Measurements from ENCODE around the gene RPL18A.
A peak's percentile ranks its signal among the peaks of the same experiment; 100 is the strongest.
"Not testable (repeated sequence)": the region's sequence is repeated elsewhere in the genome, so short reads cannot be mapped to it uniquely, and the experiment has no call there.

The RPL18A gene

DNA sequence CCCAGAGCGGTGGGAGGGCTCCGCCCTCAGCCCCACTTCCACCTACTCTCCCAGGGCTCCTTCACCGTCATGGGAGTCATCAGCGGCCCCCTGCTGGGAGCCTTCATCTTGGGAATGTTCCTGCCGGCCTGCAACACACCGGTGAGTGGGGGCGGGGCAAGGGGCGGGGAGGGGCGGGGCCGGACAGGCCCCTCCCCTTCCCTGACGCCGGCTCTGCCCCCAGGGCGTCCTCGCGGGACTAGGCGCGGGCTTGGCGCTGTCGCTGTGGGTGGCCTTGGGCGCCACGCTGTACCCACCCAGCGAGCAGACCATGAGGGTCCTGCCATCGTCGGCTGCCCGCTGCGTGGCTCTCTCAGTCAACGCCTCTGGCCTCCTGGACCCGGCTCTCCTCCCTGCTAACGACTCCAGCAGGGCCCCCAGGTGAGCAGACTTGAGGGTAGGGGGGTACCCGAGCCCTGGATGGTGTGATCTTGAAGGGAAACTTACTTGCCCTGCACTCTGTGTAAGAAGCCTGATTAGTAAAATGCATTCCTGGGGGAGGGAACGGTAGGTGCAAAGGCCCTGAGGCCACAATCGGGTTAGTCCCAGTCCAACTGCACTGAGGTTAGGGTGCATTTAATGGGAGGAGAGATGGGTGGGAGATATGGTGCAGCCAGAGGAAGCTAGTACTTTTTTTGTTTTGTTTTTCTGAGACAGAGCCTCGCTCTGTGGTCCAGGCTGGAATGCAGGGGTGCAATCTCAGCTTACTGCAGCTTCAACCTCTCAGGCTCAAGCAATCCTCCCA lies 24.1 kb downstream of the RPL18A start:
- no peak overlapping the region for H2BK120ac ChIP-seq (ENCODE audit: low read depth, low read length)
- H3K27ac ChIP-seq (ENCODE audit: low read depth, low read length), result no peak overlapping the region
- H3K9ac ChIP-seq (ENCODE audit: low read length), result no peak overlapping the region
- no peak overlapping the region for H2AK5ac ChIP-seq (ENCODE audit: low read length)
- H3K4ac ChIP-seq (ENCODE audit: low read depth, low read length), result no peak overlapping the region
- no peaks in the 10 kb centered on the region for H3K36me3 ChIP-seq (ENCODE audit: control insufficient read depth, insufficient read depth, low read length)
- H3K4me2 ChIP-seq (ENCODE audit: low read length), result no peak overlapping the region
- H3K27me3 ChIP-seq (ENCODE audit: insufficient read depth, low read length, poor library complexity), result no peaks in the 10 kb centered on the region
- no peaks in the 10 kb centered on the region for H3K79me2 ChIP-seq (ENCODE audit: control insufficient read depth, insufficient read depth, low read length)
- H3K56ac ChIP-seq (ENCODE audit: low read length), result no peak overlapping the region
- no peak overlapping the region for H2BK15ac ChIP-seq (replicated peaks; ENCODE audit: low read depth)
- no peaks in the 10 kb centered on the region for H3K79me1 ChIP-seq (ENCODE audit: low read length)
- H3K23ac ChIP-seq (ENCODE audit: low read length), result no peak overlapping the region
- DNase-seq, result no peak
- no peak overlapping the region for H3K18ac ChIP-seq (ENCODE audit: low read length)
- no CpG with 5 or more reads among the region's 33 CpGs for WGBS (ENCODE audit: extremely low coverage, insufficient coverage, low lambda C conversion rate)
- H3K4me1 ChIP-seq (ENCODE audit: control insufficient read depth, low read depth, low read length), result no peaks in the 10 kb centered on the region
- no peak overlapping the region for H4K5ac ChIP-seq (ENCODE audit: low read length)
- H2BK5ac ChIP-seq (ENCODE audit: low read length), result no peak overlapping the region
- H3K4me3 ChIP-seq (ENCODE audit: low read length), result no peak overlapping the region
- no peak overlapping the region for H4K8ac ChIP-seq (ENCODE audit: low read depth, low read length)

DNA sequence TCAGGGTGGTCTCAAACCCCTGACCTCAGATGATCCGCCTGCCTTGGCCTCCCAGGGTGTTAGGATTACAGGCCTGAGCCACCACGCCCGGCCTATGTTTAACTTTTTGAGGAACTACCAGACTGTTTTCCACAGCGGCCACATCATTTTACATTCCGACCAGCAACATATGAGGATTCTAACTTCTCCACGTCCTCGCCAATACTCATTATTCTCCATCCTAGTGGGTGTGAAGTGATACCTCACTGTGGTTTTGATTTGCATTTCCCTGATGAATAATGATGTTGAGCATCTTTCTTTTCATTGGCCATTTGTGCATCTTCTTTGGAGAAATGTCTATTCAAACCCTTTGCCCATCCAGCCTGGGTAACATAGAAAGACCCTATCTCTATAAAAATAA lies 26.8 kb downstream of the RPL18A start:
- Histone ChIP-seq H3K27me3 (ENCODE audit: insufficient read depth, low read length, poor library complexity) (no peaks in the 10 kb centered on the region), H4K8ac (ENCODE audit: low read depth, low read length) (no peak overlapping the region)

DNA sequence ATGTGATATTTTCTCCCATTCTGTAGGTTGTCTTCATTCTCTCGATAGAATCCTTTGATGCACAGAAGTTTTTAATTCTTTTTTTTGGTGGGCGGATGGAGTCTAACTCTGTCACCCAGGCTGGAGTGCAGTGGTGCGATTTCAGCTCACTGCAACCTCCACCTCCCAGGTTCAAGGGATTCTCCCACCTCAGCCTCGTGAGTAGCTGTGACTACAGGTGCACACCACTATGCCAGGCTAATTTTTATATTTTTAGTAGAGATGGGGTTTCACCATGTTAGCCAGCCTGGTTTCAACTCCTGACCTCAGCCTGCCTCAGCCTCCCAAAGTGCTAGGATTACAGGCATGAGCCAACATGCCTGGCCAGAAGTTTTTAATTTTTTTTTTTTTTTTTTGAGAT lies 27.5 kb downstream of the RPL18A start:
- not testable (repeated sequence) for H3K27me3 ChIP-seq (ENCODE audit: insufficient read depth, low read length, poor library complexity); H2BK5ac ChIP-seq (ENCODE audit: low read length); H3K36me3 ChIP-seq (ENCODE audit: control insufficient read depth, insufficient read depth, low read length); H3K27ac ChIP-seq (ENCODE audit: low read depth, low read length); H4K5ac ChIP-seq (ENCODE audit: low read length); H4K8ac ChIP-seq (ENCODE audit: low read depth, low read length); H3K9ac ChIP-seq (ENCODE audit: low read length); H3K56ac ChIP-seq (ENCODE audit: low read length); DNase-seq; H3K4me1 ChIP-seq (ENCODE audit: control insufficient read depth, low read depth, low read length); H3K79me2 ChIP-seq (ENCODE audit: control insufficient read depth, insufficient read depth, low read length); H2AK5ac ChIP-seq (ENCODE audit: low read length); H3K18ac ChIP-seq (ENCODE audit: low read length); H2BK120ac ChIP-seq (ENCODE audit: low read depth, low read length); H3K4me2 ChIP-seq (ENCODE audit: low read length); H3K23ac ChIP-seq (ENCODE audit: low read length); H2BK15ac ChIP-seq (replicated peaks; ENCODE audit: low read depth); H3K4ac ChIP-seq (ENCODE audit: low read depth, low read length); H3K79me1 ChIP-seq (ENCODE audit: low read length); H3K4me3 ChIP-seq (ENCODE audit: low read length)
- no CpG with 5 or more reads among the region's 4 CpGs for WGBS (ENCODE audit: extremely low coverage, insufficient coverage, low lambda C conversion rate)

More for the DNA sequence above, 26.8 kb downstream of the RPL18A start:
- Histone ChIP-seq H3K4me2 (ENCODE audit: low read length) (no peak overlapping the region), H3K36me3 (ENCODE audit: control insufficient read depth, insufficient read depth, low read length) (no peaks in the 10 kb centered on the region), H3K18ac (ENCODE audit: low read length) (no peak overlapping the region), H3K79me2 (ENCODE audit: control insufficient read depth, insufficient read depth, low read length) (no peaks in the 10 kb centered on the region), H2BK120ac (ENCODE audit: low read depth, low read length) (no peak overlapping the region), H3K23ac (ENCODE audit: low read length) (no peak overlapping the region), H3K9ac (ENCODE audit: low read length) (no peak overlapping the region), H3K79me1 (ENCODE audit: low read length) (no peaks in the 10 kb centered on the region), H4K5ac (ENCODE audit: low read length) (no peak overlapping the region), H3K56ac (ENCODE audit: low read length) (no peak overlapping the region), H2BK5ac (ENCODE audit: low read length) (no peak overlapping the region), H3K27ac (ENCODE audit: low read depth, low read length) (no peak overlapping the region), H2AK5ac (ENCODE audit: low read length) (no peak overlapping the region), H3K4me3 (ENCODE audit: low read length) (no peak overlapping the region), H2BK15ac (replicated peaks; ENCODE audit: low read depth) (no peak overlapping the region), H3K4me1 (ENCODE audit: control insufficient read depth, low read depth, low read length) (no peaks in the 10 kb centered on the region), H3K4ac (ENCODE audit: low read depth, low read length) (no peak overlapping the region)
- no CpG with 5 or more reads among the region's 7 CpGs for WGBS (ENCODE audit: extremely low coverage, insufficient coverage, low lambda C conversion rate)
- DNase-seq, result no peak

DNA sequence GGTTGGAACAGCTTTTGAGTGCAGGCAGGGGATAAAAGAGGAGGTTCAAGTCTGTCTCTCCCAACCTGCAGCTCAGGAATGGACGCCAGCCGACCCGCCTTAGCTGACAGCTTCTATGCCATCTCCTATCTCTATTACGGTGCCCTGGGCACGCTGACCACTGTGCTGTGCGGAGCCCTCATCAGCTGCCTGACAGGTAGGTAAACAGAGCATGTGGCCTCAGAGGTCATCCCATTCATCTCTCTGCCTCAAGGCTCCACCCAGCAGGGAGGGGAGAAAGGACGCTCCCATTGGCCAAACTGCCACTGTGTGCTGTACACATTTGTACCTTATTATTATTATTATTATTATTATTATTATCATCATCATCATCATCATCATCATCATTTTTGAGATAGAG lies 28.6 kb downstream of the RPL18A start:
- Histone ChIP-seq H3K23ac (ENCODE audit: low read length) (no peak overlapping the region), H3K27me3 (ENCODE audit: insufficient read depth, low read length, poor library complexity) (no peaks in the 10 kb centered on the region), H3K9ac (ENCODE audit: low read length) (no peak overlapping the region), H3K4me2 (ENCODE audit: low read length) (no peak overlapping the region), H3K79me2 (ENCODE audit: control insufficient read depth, insufficient read depth, low read length) (no peaks in the 10 kb centered on the region), H3K27ac (ENCODE audit: low read depth, low read length) (no peak overlapping the region), H2BK5ac (ENCODE audit: low read length) (no peak overlapping the region), H4K5ac (ENCODE audit: low read length) (no peak overlapping the region), H3K4me1 (ENCODE audit: control insufficient read depth, low read depth, low read length) (no peaks in the 10 kb centered on the region), H3K36me3 (ENCODE audit: control insufficient read depth, insufficient read depth, low read length) (no peaks in the 10 kb centered on the region), H3K79me1 (ENCODE audit: low read length) (no peaks in the 10 kb centered on the region), H3K4ac (ENCODE audit: low read depth, low read length) (no peak overlapping the region), H2AK5ac (ENCODE audit: low read length) (no peak overlapping the region), H4K8ac (ENCODE audit: low read depth, low read length) (no peak overlapping the region), H3K4me3 (ENCODE audit: low read length) (no peak overlapping the region), H3K56ac (ENCODE audit: low read length) (no peak overlapping the region), H3K18ac (ENCODE audit: low read length) (no peak overlapping the region), H2BK120ac (ENCODE audit: low read depth, low read length) (no peak overlapping the region), H2BK15ac (replicated peaks; ENCODE audit: low read depth) (no peak overlapping the region)
- WGBS (ENCODE audit: extremely low coverage, insufficient coverage, low lambda C conversion rate), result no CpG with 5 or more reads among the region's 7 CpGs
- DNase-seq, result no peak

DNA sequence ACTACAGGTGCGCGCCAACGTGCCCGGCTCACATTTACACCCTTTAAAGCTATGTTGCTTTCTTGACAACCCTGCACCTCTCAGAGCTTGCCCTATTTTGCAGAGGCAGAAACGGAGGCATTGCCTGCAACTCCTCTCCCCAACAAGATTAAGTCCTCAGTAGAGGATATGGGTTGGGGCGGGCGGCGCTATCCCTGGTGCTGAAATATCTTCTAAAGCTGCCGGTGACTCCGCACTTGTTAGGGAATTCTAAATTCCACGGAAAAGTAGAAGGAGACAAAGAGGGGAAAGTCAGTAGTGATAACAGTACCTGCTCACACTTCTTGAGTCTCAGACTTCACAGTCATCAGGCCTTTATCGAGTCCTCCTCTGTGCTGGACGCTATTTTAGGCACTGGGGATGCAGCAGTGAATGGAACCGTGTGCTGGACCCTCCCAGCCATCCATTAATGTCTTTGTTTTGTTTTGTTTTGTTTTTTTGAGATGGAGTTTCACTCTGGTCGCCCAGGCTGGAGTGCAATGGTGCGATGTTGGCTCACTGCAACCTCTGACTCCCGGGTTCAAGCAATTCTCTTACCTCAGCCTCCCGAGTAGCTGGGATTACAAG lies 30.0 kb downstream of the RPL18A start:
- Histone ChIP-seq H3K4ac (ENCODE audit: low read depth, low read length) (no peak overlapping the region), H3K18ac (ENCODE audit: low read length) (no peak overlapping the region), H3K36me3 (ENCODE audit: control insufficient read depth, insufficient read depth, low read length) (no peaks in the 10 kb centered on the region), H3K56ac (ENCODE audit: low read length) (no peak overlapping the region), H2BK120ac (ENCODE audit: low read depth, low read length) (no peak overlapping the region), H2AK5ac (ENCODE audit: low read length) (no peak overlapping the region), H3K4me3 (ENCODE audit: low read length) (no peak overlapping the region), H3K79me1 (ENCODE audit: low read length) (no peaks in the 10 kb centered on the region), H3K27ac (ENCODE audit: low read depth, low read length) (no peak overlapping the region), H3K4me1 (ENCODE audit: control insufficient read depth, low read depth, low read length) (no peaks in the 10 kb centered on the region), H3K23ac (ENCODE audit: low read length) (no peak overlapping the region), H3K4me2 (ENCODE audit: low read length) (no peak overlapping the region), H4K5ac (ENCODE audit: low read length) (no peak overlapping the region), H2BK5ac (ENCODE audit: low read length) (no peak overlapping the region), H3K9ac (ENCODE audit: low read length) (no peak overlapping the region), H3K27me3 (ENCODE audit: insufficient read depth, low read length, poor library complexity) (no peaks in the 10 kb centered on the region), H3K79me2 (ENCODE audit: control insufficient read depth, insufficient read depth, low read length) (no peaks in the 10 kb centered on the region), H2BK15ac (replicated peaks; ENCODE audit: low read depth) (no peak overlapping the region), H4K8ac (ENCODE audit: low read depth, low read length) (no peak overlapping the region)
- DNase-seq, result peak; percentile 74
- WGBS (ENCODE audit: extremely low coverage, insufficient coverage, low lambda C conversion rate), result no CpG with 5 or more reads among the region's 18 CpGs

Data from mesendoderm (in vitro differentiated cells).